ENCODE data around the gene ZBTB47.

Gene ZBTB47

DNA sequence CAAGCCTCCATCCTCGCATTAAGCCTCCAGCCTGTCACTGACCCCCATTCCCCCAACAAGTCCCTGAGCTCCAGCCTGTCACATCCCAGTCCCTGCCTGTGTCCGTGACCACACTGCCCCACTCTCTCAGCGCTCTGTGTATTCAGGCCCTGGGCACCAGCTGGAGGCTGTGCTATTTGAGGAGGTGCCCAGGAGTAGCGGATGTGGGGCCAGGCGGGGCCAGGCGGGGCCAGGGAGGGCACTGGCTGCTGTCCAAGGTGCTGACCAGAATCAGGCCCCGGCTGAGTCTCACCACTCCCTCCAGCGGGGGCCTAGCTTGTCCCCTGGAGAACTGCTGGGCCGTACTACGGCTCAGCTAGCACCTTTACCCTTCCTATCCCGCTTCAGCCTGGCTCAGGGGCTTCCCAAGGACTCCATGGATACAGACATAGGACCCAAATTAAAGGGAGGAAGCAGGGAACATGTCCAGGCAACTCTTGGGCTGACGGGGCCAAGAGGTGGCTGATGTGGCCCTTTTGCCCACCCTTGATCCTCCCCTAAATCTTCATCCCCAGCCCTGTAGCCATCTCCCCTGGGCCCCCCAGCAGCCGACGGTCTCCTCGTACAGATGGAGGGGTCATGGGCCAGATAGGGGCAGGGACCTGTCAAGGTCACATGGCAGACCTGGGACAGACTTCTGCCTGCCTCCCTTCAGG, 48.0 kb downstream of the ZBTB47 start:
- DNase-seq: no peak

DNA sequence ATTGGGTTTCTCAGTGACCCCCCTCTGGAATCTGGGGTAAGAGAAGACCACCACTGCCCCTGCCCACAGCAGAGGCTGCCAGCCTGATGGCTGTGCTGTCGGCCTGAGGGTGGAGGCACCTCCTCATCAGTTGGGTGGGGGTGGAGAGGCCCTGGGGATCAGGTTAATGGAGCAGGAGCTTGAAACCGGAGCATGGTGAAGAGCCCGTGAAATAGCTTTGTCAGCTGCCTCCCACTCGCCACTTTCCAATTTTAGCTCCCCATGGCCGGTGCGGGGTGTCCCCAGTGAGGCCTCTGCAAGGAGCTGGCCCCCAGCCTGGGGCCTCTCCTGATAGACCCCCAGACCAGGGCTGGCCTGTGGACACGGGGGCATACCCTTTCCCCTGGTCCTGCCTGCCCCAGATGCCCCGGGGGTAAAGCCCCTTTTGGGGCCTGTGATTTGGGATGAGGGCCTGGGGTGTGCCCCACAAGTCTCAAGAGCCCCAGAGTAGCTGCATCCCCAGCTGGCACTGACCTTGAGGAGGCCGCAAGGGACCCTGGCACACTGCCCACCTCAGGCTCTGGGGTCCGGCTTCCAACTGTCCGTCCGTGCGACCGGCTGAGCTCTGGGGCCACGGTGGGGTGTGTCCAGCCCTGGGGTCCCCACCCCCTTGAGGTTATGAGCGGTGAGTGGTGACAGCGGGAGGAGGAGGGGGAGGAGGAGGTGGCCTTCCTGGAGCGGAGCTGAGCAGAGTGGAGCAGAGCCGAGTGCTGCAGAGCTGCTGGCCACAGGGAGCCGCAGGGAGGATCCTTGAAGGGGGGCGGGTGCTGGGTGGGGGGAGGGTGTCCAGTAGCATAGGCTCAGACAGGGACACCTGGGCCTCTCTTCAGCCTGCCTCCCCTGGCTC, 48.8 kb downstream of the ZBTB47 start, which contains the start of gene HHATL:
HHATL (minus strand) TSS at position 733 of the 886 bp plus-strand sequence. CDS start 1,972 bp downstream, outside the sequence.
- no peak for DNase-seq

DNA sequence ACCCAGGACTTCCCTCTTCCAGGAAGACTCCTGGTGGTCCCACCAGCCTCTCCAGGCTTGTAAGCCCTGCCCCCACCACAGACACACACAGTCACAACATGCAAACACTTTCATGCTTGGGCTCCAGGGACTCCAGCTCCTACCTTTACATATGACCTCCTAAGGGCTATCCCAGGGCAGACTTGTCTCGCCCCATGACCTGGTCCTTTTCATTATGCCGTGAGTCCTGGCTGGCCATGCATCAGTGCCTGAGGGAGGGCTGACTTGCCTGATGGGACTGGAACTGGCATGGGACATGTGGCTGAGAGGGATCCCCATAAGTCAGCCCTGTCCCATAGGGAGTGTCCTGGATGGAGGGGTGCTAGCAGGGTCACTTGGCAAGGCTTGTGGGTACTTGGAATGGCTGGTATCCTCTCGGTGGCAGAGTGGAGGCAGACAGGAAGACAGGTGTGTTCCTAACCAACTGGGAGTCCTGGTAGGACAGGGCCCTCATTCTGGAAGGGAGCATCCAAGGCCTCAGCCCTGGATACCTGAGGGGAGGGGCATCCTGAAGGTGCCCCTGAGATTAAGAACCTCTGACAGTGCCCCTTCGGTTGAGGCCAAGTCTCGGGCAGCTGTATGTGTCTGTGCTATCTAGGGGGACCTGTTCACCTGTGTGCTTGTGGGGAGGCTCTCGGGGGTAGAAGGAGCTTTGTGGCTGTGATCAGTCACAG, 49.6 kb downstream of the ZBTB47 start:
- no peak for DNase-seq

DNA sequence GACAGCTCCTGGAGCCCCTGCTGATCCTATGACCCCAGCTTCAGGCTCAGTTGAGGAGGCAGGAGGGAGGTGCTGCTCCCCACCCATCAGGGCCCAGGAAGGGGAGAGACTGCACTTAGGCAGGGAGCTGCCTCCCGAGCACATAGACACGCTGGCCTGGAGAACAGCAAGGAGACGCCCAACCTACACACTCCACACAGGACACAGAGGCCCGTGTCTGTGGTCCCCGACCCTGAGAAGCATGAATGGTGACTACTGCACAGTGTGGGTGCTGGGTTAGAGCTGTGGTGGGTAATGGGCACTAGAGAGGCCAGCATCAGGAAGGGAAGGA, 50.2 kb downstream of the ZBTB47 start:
- DNase-seq: no peak

DNA sequence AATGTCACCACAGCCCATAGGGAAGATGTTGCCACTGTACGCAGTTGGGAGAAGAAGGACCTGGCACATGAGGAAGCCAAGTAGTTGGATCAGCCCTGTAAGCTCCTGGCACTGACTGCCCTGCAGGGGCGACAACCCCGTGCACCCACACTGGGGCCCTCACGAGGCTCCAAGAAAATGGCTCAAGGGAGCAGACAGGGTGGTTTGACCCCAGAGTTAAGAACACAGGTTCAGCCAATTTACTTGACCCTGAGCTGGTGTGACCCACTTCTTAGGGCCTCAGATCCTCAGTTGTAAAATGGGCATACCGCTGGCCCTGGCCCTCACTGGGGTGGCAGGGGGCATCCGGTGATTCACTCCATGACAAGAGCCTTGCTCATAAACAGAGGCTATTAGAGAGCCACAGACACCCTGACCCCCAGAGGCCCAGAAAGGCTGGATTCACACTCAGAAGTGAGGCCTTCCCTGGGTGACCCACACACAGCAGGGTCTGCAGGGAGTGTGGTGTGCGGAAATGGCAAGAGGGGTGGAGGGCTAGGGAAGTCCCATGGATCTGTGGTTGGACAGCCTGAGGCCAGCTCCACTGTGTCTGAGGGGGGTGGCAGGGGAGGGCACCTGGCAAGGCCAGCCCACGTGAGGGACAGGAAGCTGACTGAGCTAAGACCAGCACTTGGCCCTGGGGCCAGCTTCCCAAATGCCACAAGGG, 50.8 kb downstream of the ZBTB47 start:
- DNase-seq: no peak

DNA sequence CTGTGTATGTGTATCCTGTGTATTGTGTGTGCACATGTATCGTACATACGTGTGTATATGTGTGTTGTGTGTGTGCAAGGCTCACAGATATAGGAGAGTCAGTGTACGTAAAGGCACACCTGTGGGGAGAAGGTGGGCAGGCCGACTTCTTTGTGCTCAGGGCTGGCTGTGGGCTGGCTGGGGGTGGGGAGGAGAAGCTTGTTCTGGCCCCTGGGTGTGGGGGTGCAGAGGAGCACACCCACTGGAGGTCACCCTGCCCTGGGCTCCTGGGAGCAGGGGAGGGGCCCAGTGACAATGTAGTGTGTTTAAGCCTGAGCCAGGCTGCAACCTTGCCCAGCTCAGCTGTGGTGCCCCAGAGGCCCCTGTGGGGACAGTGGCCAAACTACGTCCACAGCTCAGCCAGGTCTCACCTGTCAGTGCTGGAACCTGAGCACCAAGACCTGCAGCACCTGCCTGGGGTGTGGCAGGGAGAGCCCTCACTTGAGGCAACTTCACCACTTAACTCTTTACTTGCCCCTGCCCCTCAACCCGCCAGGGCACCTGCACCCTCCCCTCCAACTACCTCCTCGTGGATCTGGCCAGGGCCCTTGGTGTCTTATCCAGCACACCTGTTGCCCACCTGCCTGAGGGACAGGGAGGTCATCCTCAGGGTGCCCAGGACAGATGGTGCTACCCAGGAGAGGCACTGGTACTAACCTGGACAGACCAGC, 51.7 kb downstream of the ZBTB47 start:
- no peak for DNase-seq

DNA sequence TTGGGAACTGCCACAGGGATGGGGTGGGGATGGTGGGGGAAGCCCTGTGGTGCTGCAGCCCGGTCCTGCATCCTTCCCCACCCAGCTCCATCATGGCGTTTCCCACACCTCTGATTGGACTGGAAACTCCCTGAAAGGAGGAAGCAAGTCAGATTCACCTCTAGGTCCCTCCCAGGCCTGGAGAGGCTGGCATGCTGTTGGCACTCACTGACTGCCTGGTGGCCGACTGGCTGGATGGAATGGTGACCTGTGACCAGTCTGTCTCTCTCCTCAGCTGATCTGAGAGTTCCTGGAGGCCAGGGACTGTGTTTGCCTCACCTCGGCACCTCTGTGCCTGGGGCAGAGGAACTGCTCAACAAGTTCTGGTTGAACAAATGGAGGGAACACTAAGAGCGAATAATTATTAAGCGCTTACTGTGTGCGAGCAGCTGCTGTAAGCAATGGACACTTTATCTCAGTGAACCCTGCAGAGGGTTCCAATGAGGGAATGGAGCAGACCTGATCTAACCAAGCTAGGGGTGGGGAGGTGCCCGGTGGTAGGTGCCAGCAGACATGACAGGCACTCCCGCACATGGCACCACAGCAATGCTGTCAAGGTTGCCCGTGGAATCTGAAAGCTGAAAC, 52.6 kb downstream of the ZBTB47 start:
- no peak for DNase-seq

DNA sequence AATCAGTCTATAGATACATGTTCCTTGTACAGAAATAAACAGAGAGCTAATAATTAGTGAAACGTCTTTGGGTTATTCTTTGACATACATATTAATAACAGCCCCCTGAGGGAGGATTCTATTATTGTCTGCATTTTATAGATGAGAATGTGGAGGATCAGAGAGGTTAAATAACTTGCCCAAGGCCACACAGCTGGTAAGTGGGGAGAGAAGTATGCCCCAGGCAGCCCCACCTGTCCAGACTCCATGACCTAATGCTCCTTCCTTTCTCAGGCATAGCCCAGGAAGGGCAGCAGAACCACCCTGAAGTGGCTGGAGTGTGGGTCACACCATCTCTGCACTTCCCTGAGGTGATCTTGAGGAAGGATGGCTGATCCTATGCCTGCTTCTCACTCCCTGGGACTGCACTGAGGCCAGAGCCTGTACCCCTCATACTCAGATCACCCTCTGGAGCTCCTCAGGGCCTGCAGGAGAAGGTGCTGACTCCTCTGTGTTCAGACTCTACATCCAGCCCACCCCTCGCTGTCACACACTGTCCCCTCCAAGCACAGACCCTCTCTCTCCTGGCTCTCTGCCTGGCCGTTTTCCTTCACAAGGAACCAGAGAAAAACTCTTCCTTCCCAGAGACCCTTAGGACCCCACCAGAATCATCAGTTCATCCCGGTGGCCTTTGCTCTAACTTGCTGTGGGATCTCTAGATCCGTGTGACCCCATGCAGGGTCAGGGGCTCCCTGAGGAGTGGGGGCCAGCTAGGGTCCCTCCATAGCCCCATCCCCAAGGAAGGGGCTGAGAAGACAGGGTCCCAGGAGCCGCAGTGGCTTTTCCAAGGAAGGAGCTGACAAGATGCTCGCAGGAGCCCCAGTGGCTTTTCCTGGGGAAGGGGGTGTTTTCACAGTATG, 53.5 kb downstream of the ZBTB47 start:
- DNase-seq: no peak

DNA sequence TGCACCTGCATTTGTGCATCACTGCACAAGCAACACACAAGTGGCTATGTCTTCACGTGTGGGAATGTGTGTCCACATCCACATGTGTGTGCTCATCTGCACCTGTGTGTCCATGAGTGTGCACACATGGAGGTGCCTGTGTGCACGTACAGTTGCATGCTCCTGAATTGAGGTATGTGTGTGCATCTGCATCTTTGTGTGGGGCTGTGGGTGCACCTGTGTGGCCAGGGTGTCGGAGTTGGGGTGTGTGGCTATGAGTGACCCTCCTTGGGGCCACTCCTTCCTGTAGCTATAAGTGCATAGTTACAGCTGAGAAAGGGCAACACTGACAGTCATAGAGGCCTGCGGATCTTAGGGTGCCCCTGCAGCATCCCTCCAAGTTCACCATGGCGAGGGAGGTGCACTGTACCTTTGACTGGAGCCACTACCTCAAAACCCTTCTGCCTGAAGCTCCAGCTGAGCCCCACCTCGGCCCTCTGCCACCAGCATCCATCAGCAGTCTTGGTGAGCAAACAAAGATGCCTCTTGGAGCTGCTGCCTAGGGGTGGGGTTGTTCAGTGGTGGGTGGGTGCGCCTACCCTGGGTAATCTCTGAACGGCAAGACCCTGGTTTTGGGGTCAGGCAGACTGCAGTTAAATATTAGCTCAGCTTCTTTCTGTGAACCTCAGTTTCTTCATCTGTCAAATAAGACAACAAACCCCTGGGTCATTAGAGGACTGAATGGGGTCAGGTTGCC, 54.3 kb downstream of the ZBTB47 start:
- no peak for DNase-seq

DNA sequence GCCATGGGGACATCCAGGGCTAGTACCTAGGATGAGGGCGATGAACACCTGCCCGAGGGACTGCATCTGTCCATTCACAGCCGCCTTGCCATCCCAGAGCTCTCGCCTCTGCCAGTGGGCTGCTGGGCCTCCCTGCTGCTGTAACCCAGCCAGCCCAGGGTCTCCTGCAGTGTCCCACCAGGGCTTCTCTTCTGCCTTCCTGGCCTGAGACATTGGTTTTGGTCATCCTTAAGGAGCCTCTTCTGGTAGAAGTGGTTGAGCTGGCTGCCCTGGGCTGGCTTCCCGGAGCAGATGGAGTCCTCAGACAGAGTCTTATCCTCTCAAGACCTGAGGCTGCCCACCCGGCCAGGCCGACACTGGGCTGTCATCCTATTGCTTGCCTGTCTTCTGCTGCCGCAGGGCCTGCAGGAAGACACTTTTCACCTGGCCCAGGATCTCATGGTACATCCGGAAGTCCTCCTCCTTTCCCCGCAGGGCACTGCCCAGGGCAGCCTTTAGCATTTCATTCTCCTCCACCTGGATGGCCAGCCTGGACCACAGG, 55.2 kb downstream of the ZBTB47 start:
- no peak for DNase-seq

DNA sequence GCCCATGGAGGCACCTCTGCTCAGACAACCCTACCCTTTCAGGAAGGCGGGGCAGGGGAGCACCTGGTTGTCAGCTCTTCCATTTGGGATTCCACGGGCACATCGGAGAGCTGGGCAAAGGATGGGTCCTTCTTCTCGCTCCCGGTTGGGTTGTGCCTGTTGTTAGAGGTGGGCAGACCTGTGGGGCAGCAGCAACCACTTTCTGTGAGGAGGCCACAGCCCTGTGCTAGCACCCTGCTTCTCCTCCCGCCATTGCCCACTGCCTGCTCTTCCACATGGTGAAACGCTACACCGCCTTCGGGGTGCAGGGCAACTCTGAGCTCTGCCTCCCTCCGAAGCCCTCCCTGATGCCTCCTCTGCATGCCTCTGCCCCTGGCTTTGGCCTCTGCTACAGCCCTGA, 56.1 kb downstream of the ZBTB47 start:
- DNase-seq: no peak

DNA sequence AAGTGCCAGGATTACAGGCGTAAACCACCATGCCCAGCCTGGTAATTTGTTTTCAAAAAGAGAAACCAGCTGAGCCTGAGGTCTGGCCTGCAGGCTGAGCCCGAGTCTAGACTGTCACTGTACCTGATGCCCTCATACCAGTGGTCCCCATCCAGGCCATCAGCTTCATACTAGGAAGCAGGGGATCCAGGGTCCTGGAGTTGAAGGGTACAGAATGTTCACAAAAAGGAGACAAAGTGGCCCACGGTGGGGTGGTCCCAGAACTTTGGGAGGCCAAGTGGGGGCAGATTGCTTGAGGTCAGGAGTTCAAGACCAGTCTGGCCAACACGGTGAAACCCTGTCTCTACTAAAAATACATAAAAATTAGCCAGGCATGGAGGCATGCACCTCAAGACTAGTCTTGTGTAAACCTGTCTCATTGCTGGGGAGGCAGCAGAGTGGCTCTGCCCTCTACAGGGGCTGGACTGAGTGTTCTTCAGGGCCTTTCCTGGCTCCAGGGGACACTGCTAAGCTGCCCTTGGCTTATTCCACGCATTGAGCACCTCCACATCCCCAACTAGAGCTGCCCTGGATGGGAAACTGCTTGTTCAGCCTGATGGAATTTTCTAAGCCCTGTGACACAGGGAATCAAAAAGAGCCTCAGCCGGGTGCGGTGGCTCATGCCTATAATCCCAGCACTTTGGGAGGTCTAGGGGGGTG, 57.0 kb downstream of the ZBTB47 start:
- DNase-seq: no peak

DNA sequence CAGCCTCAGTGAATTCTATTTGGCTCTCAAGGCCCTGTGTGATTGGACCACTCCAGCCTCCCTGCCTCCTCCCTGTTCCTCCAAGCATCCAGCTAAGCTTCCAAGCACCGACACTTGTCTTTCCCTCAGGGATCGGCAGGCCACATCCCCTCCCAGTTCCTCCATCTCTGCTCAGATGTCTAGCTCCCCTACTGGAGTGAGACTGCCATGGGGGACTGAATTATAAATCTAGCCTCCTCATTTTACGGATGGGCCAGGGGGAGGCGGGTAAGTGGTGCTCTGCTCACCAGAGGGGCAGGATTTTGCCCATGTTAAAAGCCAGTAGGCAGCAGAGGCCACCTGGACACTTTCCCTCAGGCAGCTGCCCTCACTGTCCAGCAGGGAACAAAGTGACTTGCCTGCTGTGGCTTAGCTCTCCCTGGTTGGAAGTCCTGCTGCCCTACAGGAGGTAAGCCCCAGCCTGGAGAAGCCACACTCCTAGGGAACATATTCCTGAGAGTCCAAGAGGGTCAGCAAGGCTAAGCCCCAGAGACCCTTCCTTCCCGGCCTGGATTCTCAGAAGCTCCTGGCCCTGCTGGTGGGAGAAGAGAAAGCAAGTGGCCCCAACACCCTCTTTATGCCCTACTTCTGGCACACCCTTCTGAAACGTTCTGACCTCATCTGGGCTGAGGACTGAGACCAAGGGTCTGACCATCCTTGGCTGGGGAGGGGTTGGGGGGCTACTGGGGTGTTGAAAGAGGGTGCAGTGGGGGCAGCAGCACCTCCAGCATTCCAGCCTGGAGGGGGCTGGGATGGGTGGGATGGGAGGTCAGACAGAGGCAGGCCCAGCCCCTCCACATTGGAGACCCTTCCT, 58.2 kb downstream of the ZBTB47 start:
- no peak for DNase-seq

DNA sequence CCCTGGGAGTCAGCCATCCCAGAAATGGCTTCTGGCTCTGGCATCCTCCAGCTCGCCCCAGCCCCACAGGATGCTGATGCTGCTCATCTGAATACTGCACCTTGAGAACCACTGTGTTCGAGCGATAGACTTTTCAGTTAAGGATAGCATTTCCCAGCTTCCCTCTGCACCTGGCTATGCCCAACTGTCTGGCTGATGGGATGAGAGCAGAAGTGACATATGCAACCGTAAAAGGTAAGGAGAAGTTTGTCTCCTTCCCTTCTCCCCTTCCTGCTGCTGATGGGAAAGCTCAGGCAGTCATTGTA, 58.8 kb downstream of the ZBTB47 start:
- no peak for DNase-seq

DNA sequence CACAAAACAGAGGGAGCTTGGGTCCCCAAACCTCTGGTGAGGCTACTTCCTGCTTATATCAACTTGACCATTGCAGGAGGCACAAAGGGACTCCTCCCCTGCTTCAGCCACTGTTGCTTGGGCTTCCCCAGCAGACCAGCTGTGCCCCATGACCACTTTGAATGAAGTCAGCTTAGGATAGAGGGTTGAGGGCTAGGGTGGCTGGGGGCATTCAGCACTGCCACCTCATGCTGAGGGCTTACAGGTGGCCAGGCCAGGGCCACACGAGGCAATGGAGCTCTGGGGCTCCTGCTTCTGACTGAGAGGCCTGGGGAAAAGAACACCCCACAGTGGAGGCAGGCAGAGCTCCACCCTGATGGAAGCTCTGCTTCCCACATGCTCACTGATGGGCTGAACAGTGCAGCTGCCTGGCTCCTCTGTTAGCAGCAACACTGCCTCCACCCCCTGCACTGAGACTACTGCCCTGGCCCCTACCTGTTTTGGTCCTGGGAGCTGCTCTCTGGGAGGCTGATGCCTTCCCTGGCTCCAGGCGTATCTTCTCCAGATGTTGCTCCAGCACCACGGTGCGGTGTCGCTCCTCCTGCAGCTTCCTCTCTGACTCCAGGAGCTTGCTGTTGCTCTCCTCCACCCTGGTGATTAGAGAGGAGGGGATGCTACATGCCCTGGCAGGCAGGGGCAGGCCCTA, 59.3 kb downstream of the ZBTB47 start:
- DNase-seq: no peak

DNA sequence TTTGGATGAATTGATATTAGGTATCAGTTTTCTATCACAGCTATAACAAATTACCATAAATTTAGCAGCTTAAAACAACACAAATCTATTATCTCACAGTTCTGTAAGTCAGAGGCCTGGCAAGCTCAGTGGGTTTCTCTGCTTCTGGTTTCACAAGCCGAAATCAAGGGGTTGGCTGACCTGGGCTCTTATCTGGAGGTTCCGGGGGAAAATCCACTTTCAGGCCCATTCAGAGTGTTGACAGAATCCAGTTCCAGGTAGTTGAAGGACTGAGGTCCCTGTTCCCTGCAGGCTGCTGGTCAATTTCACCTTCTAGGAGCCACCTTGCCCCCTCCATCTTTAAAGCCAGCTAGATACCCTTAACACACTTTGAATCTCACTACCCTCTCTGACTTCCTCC, 60.2 kb downstream of the ZBTB47 start:
- no peak for DNase-seq

DNA sequence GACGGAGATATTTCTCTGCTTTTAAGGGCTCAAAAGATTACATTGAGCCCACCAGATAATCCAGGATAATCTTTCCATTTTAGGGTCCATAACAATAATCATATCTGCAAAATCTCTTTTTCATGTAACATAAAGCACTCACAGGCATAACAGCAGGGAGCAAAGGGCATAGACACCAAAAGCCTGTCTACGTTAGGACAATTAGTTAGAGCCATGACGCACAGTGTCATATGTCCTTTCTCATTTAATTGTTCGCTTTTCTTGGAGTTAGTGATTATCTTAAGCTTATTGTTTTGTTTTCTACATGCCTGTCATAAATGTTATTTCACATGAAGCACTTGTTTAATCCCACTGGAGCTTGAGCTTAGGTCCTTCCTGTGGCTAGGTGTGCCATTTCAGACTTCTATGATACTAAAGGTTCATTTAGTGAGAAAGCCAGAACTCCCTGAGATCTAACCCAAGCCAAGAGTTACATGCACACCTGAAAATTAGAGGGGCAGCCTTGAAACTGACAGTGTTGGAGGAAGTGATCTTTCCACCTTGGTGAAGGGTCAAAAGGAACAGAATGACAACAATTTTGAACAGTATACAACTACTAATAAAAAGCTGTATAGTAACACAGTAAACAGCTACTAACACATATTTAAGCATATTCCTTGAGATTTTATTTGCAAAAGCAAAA, 60.8 kb downstream of the ZBTB47 start:
- no peak for DNase-seq
